Suprapubic skin (tissue), 4 donors: Measurements from ENCODE around the gene NR4A2. TPM values are rescaled to one million over a fixed set of nuclear protein-coding genes. Genes with fewer than 3 reads are reported as not detected.

Source experiments
- DNase-seq, 2 donors: peaks; one replicate each; pipeline ENCODE4 v3.0.0-alpha.2; 2019; ENCODE audit warnings: low spot score in 2 of 2
- H3K27ac ChIP-seq: fragments of 200-600 bp; sonication (generic); one replicate; pipeline ENCODE4 v1.5.1; 2019
- H3K27me3 ChIP-seq: fragments of 200-600 bp; sonication (generic); one replicate; pipeline ENCODE4 v1.5.1; 2019
- H3K36me3 ChIP-seq: fragments of 200-600 bp; sonication (generic); one replicate; pipeline ENCODE4 v1.5.1; 2019
- H3K4me1 ChIP-seq: fragments of 200-600 bp; sonication (generic); one replicate; pipeline ENCODE4 v1.5.1; 2019
- H3K4me3 ChIP-seq: fragments of 200-600 bp; sonication (generic); one replicate; pipeline ENCODE4 v1.5.1; 2019; ENCODE audit warnings: mild to moderate bottlenecking
- H3K9me3 ChIP-seq: fragments of 200-600 bp; sonication (generic); one replicate; pipeline ENCODE4 v1.5.1; 2019
- EP300 ChIP-seq: sonication (generic); formaldehyde crosslinking; IDR thresholded peaks from one replicate; pipeline ENCODE4 v1.6.1; 2017; ENCODE audit warnings: antibody characterized with exemption
- POLR2A ChIP-seq, 2 donors: fragments of 450-650 bp; IDR thresholded peaks; one replicate each; pipeline ENCODE4 v1.6.1; 2017; ENCODE audit warnings: antibody characterized with exemption in 2 of 2, mild to moderate bottlenecking in 2 of 2, moderate library complexity in 2 of 2
- POLR2AphosphoS5 ChIP-seq, 3 donors: sonication (generic); formaldehyde crosslinking; IDR thresholded peaks; one replicate each; pipeline ENCODE4 v1.6.1; 2017; ENCODE audit warnings: antibody characterized with exemption in 3 of 3
- WGBS: methylation state at CpG from one replicate; pipeline ENCODE4 v1.1.5; 2018; 5-methylcytosine and 5-hydroxymethylcytosine counted together
- total RNA-seq, 4 donors: library from RNA; depleted of rRNA; stranded (reverse); fragments of >200 nt; gene quantifications; one replicate each; pipeline ENCODE4 v1.1.0, GENCODE V29; 2016
- TF ChIP-seq, protein P1 (sequence below), 2 donors: fragments of 200-600 bp in 1 of 2; fragments of 450-650 bp in 1 of 2; sonication (generic) in 1 of 2; IDR thresholded peaks; one replicate each; pipeline ENCODE4 v1.5.1; 2016 to 2019; ENCODE audit warnings: antibody characterized with exemption in 2 of 2, mild to moderate bottlenecking in 1 of 2, moderate library complexity in 1 of 2

Gene NR4A2
- total RNA-seq, 4 donors from 2014 or later, result 9.5 to 21.7 (median 19.8) TPM

DNA sequence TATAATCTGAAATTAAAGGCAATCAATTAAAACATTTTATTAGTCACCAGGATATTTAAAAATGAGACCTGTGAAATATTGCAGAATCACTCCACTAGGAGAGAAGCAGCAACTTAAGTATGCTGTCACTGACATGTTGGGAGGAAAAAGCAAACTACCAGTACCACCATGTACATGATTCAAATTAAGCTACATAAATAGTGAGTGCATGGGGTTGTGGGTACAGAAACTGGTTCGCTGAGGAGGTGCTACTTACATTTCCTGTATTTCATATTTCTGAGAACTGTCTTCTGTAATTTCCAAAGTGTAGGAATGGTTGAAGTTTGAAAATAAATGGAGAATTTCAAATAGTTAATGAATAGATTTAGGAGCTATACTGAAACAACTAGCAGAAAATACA, 7.9 kb upstream of the NR4A2 start:
- Histone ChIP-seq H3K27me3 (no peaks in the 10 kb centered on the region), H3K27ac (peak overlapping the region; percentile 100), H3K4me3 (peak overlapping the region; percentile 95), H3K4me1 (peaks cover 22% of the 10 kb centered on the region), H3K36me3 (no peaks in the 10 kb centered on the region), H3K9me3 (no peaks in the 10 kb centered on the region)
- WGBS, result 61% methylated on average over 1 of the region's 1 CpG
- no peak for TF ChIP-seq EP300
- TF ChIP-seq, protein P1, sequence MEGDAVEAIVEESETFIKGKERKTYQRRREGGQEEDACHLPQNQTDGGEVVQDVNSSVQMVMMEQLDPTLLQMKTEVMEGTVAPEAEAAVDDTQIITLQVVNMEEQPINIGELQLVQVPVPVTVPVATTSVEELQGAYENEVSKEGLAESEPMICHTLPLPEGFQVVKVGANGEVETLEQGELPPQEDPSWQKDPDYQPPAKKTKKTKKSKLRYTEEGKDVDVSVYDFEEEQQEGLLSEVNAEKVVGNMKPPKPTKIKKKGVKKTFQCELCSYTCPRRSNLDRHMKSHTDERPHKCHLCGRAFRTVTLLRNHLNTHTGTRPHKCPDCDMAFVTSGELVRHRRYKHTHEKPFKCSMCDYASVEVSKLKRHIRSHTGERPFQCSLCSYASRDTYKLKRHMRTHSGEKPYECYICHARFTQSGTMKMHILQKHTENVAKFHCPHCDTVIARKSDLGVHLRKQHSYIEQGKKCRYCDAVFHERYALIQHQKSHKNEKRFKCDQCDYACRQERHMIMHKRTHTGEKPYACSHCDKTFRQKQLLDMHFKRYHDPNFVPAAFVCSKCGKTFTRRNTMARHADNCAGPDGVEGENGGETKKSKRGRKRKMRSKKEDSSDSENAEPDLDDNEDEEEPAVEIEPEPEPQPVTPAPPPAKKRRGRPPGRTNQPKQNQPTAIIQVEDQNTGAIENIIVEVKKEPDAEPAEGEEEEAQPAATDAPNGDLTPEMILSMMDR (IDR thresholded peaks at IDR 0.05), result no peak
- TF ChIP-seq POLR2A (IDR thresholded peaks at IDR 0.05), result no peak
- TF ChIP-seq POLR2AphosphoS5 (IDR thresholded peaks at IDR 0.05), result no peak
- DNase-seq, result no peak

GRCh38 chr2:156339865-156340264, 7.3 kb upstream of the NR4A2 start:
- Histone ChIP-seq H3K27ac (peak overlapping the region; percentile 100), H3K36me3 (no peaks in the 10 kb centered on the region), H3K27me3 (no peaks in the 10 kb centered on the region), H3K4me1 (peaks cover 27% of the 10 kb centered on the region), H3K9me3 (no peaks in the 10 kb centered on the region), H3K4me3 (no peak overlapping the region)
- WGBS, result 66% methylated on average over 3 of the region's 3 CpGs
- no peak for DNase-seq
- TF ChIP-seq POLR2AphosphoS5 (IDR thresholded peaks at IDR 0.05), result no peak
- no peak for TF ChIP-seq EP300
- TF ChIP-seq, protein P1 (IDR thresholded peaks at IDR 0.05), result no peak
- TF ChIP-seq POLR2A (IDR thresholded peaks at IDR 0.05), result no peak

DNA sequence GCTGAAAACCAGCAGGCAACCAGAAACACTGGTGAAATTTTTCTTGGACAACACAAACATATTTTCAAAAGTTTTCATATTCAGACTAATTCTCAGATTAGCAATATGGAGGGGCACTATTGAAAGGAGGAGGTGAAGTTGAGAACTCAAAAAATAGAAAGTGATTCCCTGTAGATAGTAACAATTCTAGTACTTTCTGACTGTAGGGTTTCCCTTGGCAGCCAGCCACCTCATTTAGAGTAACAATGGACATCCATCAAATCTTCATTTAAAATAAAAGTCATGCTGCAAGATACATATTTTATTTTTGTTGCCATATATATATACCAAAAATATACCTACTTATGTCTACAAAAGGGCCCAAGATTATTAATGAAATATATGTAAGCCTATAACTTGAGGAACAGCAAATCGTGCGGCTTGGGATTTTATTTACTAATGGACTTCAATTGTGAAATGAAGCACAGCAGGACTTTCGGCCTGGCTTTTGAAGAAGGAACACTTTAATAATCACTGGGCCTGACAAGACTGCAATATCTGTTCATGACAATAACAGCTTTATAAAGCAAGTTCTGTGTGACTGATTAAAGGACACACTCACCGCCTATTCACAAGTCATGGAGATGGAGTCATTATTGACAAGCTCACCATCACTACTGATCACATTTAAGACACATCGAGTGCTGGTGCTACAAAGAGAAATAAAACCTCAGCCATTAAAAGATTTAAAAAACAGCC, 6.8 kb upstream of the NR4A2 start:
- H3K4me3 ChIP-seq, result no peak overlapping the region
- DNase-seq, result no peak
- H3K4me1 ChIP-seq, result peaks cover 27% of the 10 kb centered on the region
- peak overlapping the region; percentile 43 for H3K27ac ChIP-seq
- no peaks in the 10 kb centered on the region for H3K36me3 ChIP-seq
- no peak for TF ChIP-seq POLR2A (IDR thresholded peaks at IDR 0.05)
- no peak for TF ChIP-seq POLR2AphosphoS5 (IDR thresholded peaks at IDR 0.05)
- TF ChIP-seq, protein P1 (IDR thresholded peaks at IDR 0.05), result no peak
- no peak for TF ChIP-seq EP300
- 76% methylated on average over 5 of the region's 5 CpGs for WGBS
- no peaks in the 10 kb centered on the region for H3K27me3 ChIP-seq
- H3K9me3 ChIP-seq, result no peaks in the 10 kb centered on the region

DNA sequence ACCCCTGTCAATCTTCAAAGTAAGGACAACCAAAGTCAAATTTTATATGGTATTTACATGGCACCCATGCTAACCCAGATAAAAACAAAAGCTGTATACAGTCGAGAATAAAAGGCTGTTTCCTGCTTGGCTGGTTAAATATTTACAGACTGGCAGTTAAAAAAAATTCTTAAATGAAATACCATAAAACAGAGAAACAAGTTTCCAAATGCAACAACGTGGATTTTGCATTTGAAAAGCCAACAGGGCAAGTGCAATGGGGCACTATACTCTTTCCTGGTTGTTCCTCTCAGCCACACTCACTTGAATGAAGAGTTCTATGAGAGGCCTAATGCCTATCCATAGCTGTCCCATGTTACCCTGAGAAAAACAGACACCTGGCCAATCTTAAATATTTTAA, 6.1 kb upstream of the NR4A2 start:
- WGBS, result 49% methylated on average over 2 of the region's 2 CpGs
- no peaks in the 10 kb centered on the region for H3K27me3 ChIP-seq
- no peak overlapping the region for H3K4me3 ChIP-seq
- H3K27ac ChIP-seq, result peak overlapping the region; percentile 43
- H3K9me3 ChIP-seq, result no peaks in the 10 kb centered on the region
- H3K4me1 ChIP-seq, result peaks cover 27% of the 10 kb centered on the region
- DNase-seq, result no peak
- no peaks in the 10 kb centered on the region for H3K36me3 ChIP-seq
- TF ChIP-seq POLR2A (IDR thresholded peaks at IDR 0.05), result no peak
- TF ChIP-seq, protein P1 (IDR thresholded peaks at IDR 0.05), result no peak

- peak overlapping the region; percentile 97 for H3K27ac ChIP-seq
- H3K4me3 ChIP-seq, result peak overlapping the region; percentile 89
- under 1% methylated on average over 40 of the region's 40 CpGs for whole genome bisulfite sequencing
- TF ChIP-seq POLR2A (IDR thresholded peaks at IDR 0.05) (peak in 1 of 2 donors; percentile 81), EP300 (peak; percentile 79), POLR2AphosphoS5 (IDR thresholded peaks at IDR 0.05) (peak in 2 of 3 donors; percentile 59 to 63)
- TF ChIP-seq, protein P1 (IDR thresholded peaks at IDR 0.05), result no peak
- H3K9me3 ChIP-seq, result no peaks in the 10 kb centered on the region
- no peaks in the 10 kb centered on the region for H3K36me3 ChIP-seq
- peak; percentile 98 for DNase-seq
- no peaks in the 10 kb centered on the region for H3K27me3 ChIP-seq
- peaks cover 21% of the 10 kb centered on the region for H3K4me1 ChIP-seq
Observed at GRCh38 chr2:156334496-156335478, 2.3 kb upstream of the NR4A2 start.
